Endothelial cell of umbilical vein (primary cell): ENCODE measurements around the gene KLHL36.

Source experiments
- POLR2A ChIP-seq: IDR thresholded peaks from 2 replicates; pipeline ENCODE4 v1.6.1; 2012; ENCODE audit warnings: low read depth, mild to moderate bottlenecking, control low read depth, low read length
- TF ChIP-seq, protein P1 (sequence below): IDR thresholded peaks from 2 replicates; pipeline ENCODE4 v1.6.1; 2011; ENCODE audit not compliant: insufficient read depth, insufficient read length

GRCh38 chr16:84637709-84638108, 10.6 kb upstream of the KLHL36 start:
- TF ChIP-seq, protein P1, sequence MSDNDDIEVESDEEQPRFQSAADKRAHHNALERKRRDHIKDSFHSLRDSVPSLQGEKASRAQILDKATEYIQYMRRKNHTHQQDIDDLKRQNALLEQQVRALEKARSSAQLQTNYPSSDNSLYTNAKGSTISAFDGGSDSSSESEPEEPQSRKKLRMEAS: no peak
- no peak for TF ChIP-seq POLR2A
